Peyer's patch (tissue), 4 donors: ENCODE data around the gene FRYL. TPM values are rescaled to one million over a fixed set of nuclear protein-coding genes. Genes with fewer than 3 reads are reported as not detected.
A peak's percentile ranks its signal among the peaks of the same experiment; 100 is the strongest.

Source experiments
- DNase-seq, 3 donors: peaks; one replicate each; pipeline ENCODE4 v3.0.0-alpha.2; 2017 to 2019
- H3K27ac ChIP-seq, 4 donors: fragments of 200-600 bp; sonication (generic); one replicate each; pipeline ENCODE4 v1.5.1; 2016 to 2019
- H3K27me3 ChIP-seq, 2 donors: fragments of 200-600 bp; sonication (generic); one replicate each; pipeline ENCODE4 v1.5.1; 2019
- H3K36me3 ChIP-seq, 3 donors: fragments of 200-600 bp; sonication (generic); one replicate each; pipeline ENCODE4 v1.5.1; 2016 to 2019
- H3K4me1 ChIP-seq, 4 donors: fragments of 200-600 bp; sonication (generic); one replicate each; pipeline ENCODE4 v1.5.1; 2016 to 2019
- H3K4me3 ChIP-seq, 4 donors: fragments of 200-600 bp; sonication (generic); 1 replicate in 3 of 4; 2 replicates in 1 of 4; pipeline ENCODE4 v1.5.1; 2016 to 2019; ENCODE audit warnings: mild to moderate bottlenecking in 1 of 4
- H3K9me3 ChIP-seq, 4 donors: fragments of 200-600 bp; sonication (generic); one replicate each; pipeline ENCODE4 v1.5.1; 2016 to 2019; ENCODE audit warnings: mild to moderate bottlenecking in 1 of 4
- POLR2A ChIP-seq, 2 donors: fragments of 450-650 bp; IDR thresholded peaks; one replicate each; pipeline ENCODE4 v1.5.1; 2017; ENCODE audit warnings: antibody characterized with exemption in 2 of 2, mild to moderate bottlenecking in 2 of 2, moderate library complexity in 2 of 2
- total RNA-seq, 4 donors: library from RNA; depleted of rRNA; stranded (reverse); fragments of >200 nt; gene quantifications; one replicate each; pipeline ENCODE4 v1.1.0, GENCODE V29; 2016
- TF ChIP-seq, protein P1 (sequence below), 6 experiments: fragments of 450-650 bp in 4 of 6; fragments of 200-600 bp in 2 of 6; sonication (generic) in 1 of 6; IDR thresholded peaks; one replicate each; pipeline ENCODE4 v1.5.1; 2017 to 2019; ENCODE audit warnings: antibody characterized with exemption in 6 of 6, mild to moderate bottlenecking in 3 of 6, moderate library complexity in 1 of 6

The FRYL gene
- total RNA-seq, 4 donors from 2014 or later = 220 to 253 (median 241) TPM

DNA sequence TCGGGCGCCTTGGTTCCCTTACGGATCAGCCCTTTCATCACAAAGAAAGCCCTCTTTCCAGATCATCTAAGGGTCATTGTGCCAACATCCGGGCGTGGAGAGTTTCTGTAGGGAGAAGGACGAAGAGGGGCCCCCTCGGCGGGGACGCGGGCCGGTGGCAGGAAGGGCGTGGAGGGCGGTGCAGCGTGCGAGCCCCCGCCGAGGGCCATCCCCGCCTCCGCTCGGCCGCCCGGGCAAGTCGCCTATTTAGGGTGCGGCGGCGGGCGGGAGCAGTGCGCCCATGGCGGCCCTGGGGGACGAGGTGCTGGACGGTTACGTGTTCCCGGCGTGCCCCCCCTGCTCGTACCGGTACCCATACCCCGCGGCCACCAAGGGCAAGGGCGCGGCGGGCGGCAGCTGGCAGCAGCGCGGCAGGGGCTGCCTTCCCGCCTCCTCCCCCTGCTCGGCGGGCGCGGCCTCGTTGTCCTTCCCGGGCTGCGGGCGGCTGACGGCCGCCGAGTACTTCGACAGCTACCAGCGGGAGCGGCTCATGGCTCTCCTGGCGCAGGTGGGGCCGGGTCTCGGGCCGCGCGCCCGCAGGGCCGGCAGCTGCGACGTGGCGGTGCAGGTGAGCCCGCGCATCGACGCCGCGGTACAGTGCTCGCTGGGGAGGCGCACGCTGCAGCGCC, 289.9 kb downstream of the FRYL start, which contains the start of gene ZAR1:
TSS of gene ZAR1 (plus strand) at position 241 of the 668 bp plus-strand sequence. CDS start at position 281, 40 bp downstream.
- TF ChIP-seq, protein P1, sequence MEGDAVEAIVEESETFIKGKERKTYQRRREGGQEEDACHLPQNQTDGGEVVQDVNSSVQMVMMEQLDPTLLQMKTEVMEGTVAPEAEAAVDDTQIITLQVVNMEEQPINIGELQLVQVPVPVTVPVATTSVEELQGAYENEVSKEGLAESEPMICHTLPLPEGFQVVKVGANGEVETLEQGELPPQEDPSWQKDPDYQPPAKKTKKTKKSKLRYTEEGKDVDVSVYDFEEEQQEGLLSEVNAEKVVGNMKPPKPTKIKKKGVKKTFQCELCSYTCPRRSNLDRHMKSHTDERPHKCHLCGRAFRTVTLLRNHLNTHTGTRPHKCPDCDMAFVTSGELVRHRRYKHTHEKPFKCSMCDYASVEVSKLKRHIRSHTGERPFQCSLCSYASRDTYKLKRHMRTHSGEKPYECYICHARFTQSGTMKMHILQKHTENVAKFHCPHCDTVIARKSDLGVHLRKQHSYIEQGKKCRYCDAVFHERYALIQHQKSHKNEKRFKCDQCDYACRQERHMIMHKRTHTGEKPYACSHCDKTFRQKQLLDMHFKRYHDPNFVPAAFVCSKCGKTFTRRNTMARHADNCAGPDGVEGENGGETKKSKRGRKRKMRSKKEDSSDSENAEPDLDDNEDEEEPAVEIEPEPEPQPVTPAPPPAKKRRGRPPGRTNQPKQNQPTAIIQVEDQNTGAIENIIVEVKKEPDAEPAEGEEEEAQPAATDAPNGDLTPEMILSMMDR (IDR thresholded peaks at IDR 0.05) = no peak
- no peak for TF ChIP-seq POLR2A (IDR thresholded peaks at IDR 0.05)
- Histone ChIP-seq H3K4me3 (peak within 1 kb of the TSS in 3 of 4 donors; percentile 24 to 46 (median 39)), H3K27me3 (peaks cover 0 to 24% of the 10 kb centered on the region in 2 donors), H3K4me1 (peaks cover 0 to 15% (median 9%) of the 10 kb centered on the region in 4 donors), H3K36me3 (no peaks in the 10 kb centered on the region), H3K9me3 (no peaks in the 10 kb centered on the region), H3K27ac (no peak within 1 kb of the TSS)
- DNase-seq = peak in 1 of 3 donors; percentile 57

GRCh38 chr4:48489683-48490011, 290.4 kb downstream of the FRYL start:
- Histone ChIP-seq H3K4me1 (peaks cover 0 to 15% (median 9%) of the 10 kb centered on the region in 4 donors), H3K36me3 (no peaks in the 10 kb centered on the region), H3K4me3 (peak overlapping the region in 2 of 4 donors; percentile 39 to 46), H3K27me3 (peaks cover 0 to 27% of the 10 kb centered on the region in 2 donors), H3K9me3 (no peaks in the 10 kb centered on the region), H3K27ac (no peak overlapping the region)
- no peak for DNase-seq
- TF ChIP-seq POLR2A (IDR thresholded peaks at IDR 0.05) = no peak
- TF ChIP-seq, protein P1 (IDR thresholded peaks at IDR 0.05) = no peak

DNA sequence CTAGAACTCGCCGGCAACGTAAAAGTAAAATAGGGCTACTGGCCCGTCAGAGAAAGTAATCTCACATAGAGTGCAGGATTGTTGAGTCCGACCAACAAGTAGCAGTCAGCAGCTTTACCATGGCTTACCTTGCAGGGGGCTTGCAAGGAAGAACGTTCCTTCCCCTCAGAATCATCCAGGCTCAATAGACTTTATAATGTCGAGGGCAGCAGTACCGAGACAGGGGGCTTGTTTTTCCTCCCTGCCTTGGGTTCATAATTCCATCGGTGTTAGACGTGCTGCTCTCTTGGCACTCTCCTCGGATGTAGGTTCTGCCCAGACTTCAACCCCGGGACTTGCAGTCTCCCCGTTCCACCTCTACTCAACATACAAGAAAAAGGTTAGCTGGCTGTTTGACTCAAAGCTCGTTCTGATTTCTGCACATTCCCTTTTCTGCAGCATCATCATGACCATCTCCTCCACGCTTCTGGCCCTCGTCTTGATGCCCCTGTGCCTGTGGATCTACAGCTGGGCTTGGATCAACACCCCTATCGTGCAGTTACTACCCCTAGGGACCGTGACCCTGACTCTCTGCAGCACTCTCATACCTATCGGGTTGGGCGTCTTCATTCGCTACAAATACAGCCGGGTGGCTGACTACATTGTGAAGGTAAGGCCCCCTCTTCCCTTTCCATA, 295.4 kb downstream of the FRYL start:
- Histone ChIP-seq H3K36me3 (no peaks in the 10 kb centered on the region), H3K4me1 (peaks cover 0 to 10% (median 5%) of the 10 kb centered on the region in 4 donors), H3K4me3 (no peak overlapping the region), H3K27ac (no peak overlapping the region), H3K9me3 (peaks cover 0 to 3% (median 0%) of the 10 kb centered on the region in 4 donors), H3K27me3 (peaks cover 0 to 28% of the 10 kb centered on the region in 2 donors)
- TF ChIP-seq POLR2A (IDR thresholded peaks at IDR 0.05) = no peak
- TF ChIP-seq, protein P1 (IDR thresholded peaks at IDR 0.05) = no peak
- DNase-seq = no peak

- TF ChIP-seq, protein P1 (IDR thresholded peaks at IDR 0.05) = no peak
- no peak for TF ChIP-seq POLR2A (IDR thresholded peaks at IDR 0.05)
- Histone ChIP-seq H3K27me3 (peaks cover 0 to 26% of the 10 kb centered on the region in 2 donors), H3K4me1 (peaks cover 0 to 10% (median 5%) of the 10 kb centered on the region in 4 donors), H3K36me3 (no peaks in the 10 kb centered on the region), H3K9me3 (peaks cover 0 to 3% (median 0%) of the 10 kb centered on the region in 4 donors), H3K27ac (no peak overlapping the region), H3K4me3 (peak overlapping the region in 3 of 4 donors; percentile 35 to 55 (median 45))
- no peak for DNase-seq
Observed at GRCh38 chr4:48483777-48484493, 296.1 kb downstream of the FRYL start.

DNA sequence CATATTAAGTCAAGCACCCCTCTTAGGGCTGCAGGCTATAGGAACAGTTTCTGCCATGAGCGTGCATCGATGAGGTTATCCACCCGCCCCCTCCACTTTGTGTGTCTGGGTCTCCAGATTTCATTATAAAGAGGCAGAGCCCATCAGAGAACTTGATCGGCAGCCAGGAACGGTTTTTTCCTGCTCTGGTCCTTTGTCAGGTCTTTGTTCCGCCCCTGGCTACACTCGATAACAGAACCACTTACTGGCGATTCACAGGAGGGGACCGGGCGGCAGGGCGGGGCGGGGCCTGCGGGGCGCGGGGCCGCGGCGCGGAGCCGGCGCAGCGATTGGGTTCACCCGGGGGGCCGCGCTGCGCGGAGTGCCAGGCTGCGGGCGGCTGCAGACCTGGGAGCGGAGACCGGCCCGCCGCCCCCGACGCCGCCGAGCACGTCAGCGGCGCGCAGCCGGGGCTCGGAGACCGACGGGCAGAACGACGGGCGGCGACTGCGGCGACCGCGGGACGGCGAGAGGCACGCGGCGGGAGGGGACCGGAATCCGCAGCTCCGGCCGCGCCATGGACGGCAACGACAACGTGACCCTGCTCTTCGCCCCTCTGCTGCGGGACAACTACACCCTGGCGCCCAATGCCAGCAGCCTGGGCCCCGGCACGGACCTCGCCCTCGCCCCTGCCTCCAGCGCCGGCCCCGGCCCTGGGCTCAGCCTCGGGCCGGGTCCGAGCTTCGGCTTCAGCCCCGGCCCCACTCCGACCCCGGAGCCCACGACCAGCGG, 296.9 kb downstream of the FRYL start, which contains the start of gene SLC10A4:
TSS of gene SLC10A4 (plus strand) at position 338 of the 771 bp plus-strand sequence. CDS start at position 557, 219 bp downstream.
- no peak for DNase-seq
- no peak within 1 kb of the TSS for H3K27ac ChIP-seq
- H3K4me3 ChIP-seq = peak within 1 kb of the TSS in 3 of 4 donors; percentile 35 to 55 (median 45)
- no peaks in the 10 kb centered on the region for H3K36me3 ChIP-seq
- H3K9me3 ChIP-seq = peaks cover 0 to 3% (median 0%) of the 10 kb centered on the region in 4 donors
- TF ChIP-seq POLR2A (IDR thresholded peaks at IDR 0.05) = no peak
- TF ChIP-seq, protein P1 (IDR thresholded peaks at IDR 0.05) = no peak
- H3K4me1 ChIP-seq = peaks cover 0 to 10% (median 5%) of the 10 kb centered on the region in 4 donors
- H3K27me3 ChIP-seq = peaks cover 0 to 26% of the 10 kb centered on the region in 2 donors
